GM12878 (cell line): ENCODE data around the gene BFSP2. TPM values are rescaled to one million over a fixed set of nuclear protein-coding genes. Genes with fewer than 3 reads are reported as not detected.

ENCODE experiments used
- ATAC-seq: fragments of 200-7000 bp; cut with Tn5 transposase; 3 replicates; pipeline ENCODE4 v1.9.1; 2020; ENCODE audit warnings: mild to moderate bottlenecking, moderate library complexity
- BruUV-seq: library from RNA; stranded (reverse); fragments of 400-500 nt; replicated peaks from 2 replicates; lab custom pipeline; 2021; lab: Mats Ljungman, UMichigan
- CTCF ChIA-PET: fragments of 300-600 bp; sonication (Branson Sonifier 250); formaldehyde crosslinking; extraction: SDS; loops from one replicate; lab custom pipeline; 2021; ENCODE audit warnings: inconsistent platforms; lab: Yijun Ruan, JAX
- POLR2A ChIA-PET: fragments of 350-600 bp; formaldehyde crosslinking; extraction: SDS; loops from one replicate; lab custom pipeline; 2021; ENCODE audit warnings: inconsistent platforms; lab: Charles Lee
- RAD21 ChIA-PET: fragments of 300-600 bp; sonication (Branson Sonifier 250); formaldehyde crosslinking; loops from one replicate; lab custom pipeline; 2023; ENCODE audit warnings: antibody characterized with exemption; ENCODE audit not compliant: unreplicated experiment; lab: Charles Lee
- SMC1A ChIA-PET: fragments of 300-600 bp; sonication (Branson Sonifier 250); formaldehyde crosslinking; loops from one replicate; lab custom pipeline; 2023; ENCODE audit not compliant: unreplicated experiment, uncharacterized antibody; lab: Charles Lee
- DNase-seq: peaks from one replicate; pipeline ENCODE4 v3.0.0-alpha.2; 2011; ENCODE audit warnings: low read depth, low spot score
- FAIRE-seq: peaks from 3 replicates; lab custom pipeline; 2011; peaks lifted over from hg19 to GRCh38; lab: Jason Lieb, UNC
- H2AFZ ChIP-seq: 2 replicates; pipeline ENCODE4 v1.6.0; 2011; ENCODE audit warnings: low read depth, low read length, control low read depth; ENCODE audit not compliant: control insufficient read depth
- H3K27ac ChIP-seq: 2 replicates; pipeline ENCODE4 v1.5.1; 2011; ENCODE audit warnings: control low read depth; ENCODE audit not compliant: control insufficient read depth, insufficient read depth
- H3K27me3 ChIP-seq, 2 experiments: replicated peaks in 1 of 2; 2 replicates each; pipeline versions ENCODE4 v1.6.0 to v1.6.1; 2011; ENCODE audit warnings: low read length in 1 of 2; ENCODE audit not compliant: control insufficient read depth in 2 of 2, insufficient read depth in 2 of 2
- H3K36me3 ChIP-seq, 2 experiments: 2 replicates each; pipeline ENCODE4 v1.5.1; 2011; ENCODE audit warnings: low read length in 1 of 2; ENCODE audit not compliant: control insufficient read depth in 2 of 2, insufficient read depth in 2 of 2
- H3K4me1 ChIP-seq: 2 replicates; pipeline ENCODE4 v1.6.1; 2011; ENCODE audit warnings: mild to moderate bottlenecking, low read length, moderate library complexity, mixed read lengths; ENCODE audit not compliant: control insufficient read depth, insufficient read depth
- H3K4me2 ChIP-seq: 2 replicates; pipeline ENCODE4 v1.6.0; 2011; ENCODE audit warnings: control low read depth; ENCODE audit not compliant: control insufficient read depth, insufficient read depth
- H3K4me3 ChIP-seq: fragments of 200-600 bp; sonication (generic); 2 replicates; pipeline ENCODE4 v1.5.1; 2016
- H3K79me2 ChIP-seq: 2 replicates; pipeline ENCODE4 v1.6.0; 2011; ENCODE audit warnings: low read length; ENCODE audit not compliant: control insufficient read depth, insufficient read depth
- H3K9ac ChIP-seq: 2 replicates; pipeline ENCODE4 v1.8.0; 2011; ENCODE audit warnings: low read length, control low read depth, mixed read lengths; ENCODE audit not compliant: control insufficient read depth, insufficient read depth
- H3K9me3 ChIP-seq: replicated peaks from 3 replicates; pipeline ENCODE4 v1.5.1; 2011; ENCODE audit warnings: mild to moderate bottlenecking, low read length; ENCODE audit not compliant: control insufficient read depth, insufficient read depth
- H4K20me1 ChIP-seq: 2 replicates; pipeline ENCODE4 v1.6.0; 2011; ENCODE audit not compliant: control insufficient read depth, insufficient read depth
- CHD2 ChIP-seq: IDR thresholded peaks from 2 replicates; pipeline ENCODE4 v1.6.1; 2011; ENCODE audit warnings: low read depth, low read length, improper control_type of control experiment, borderline replicate concordance
- EP300 ChIP-seq, 2 experiments: fragments of 150-350 bp in 1 of 2; IDR thresholded peaks; 2 replicates each; pipeline ENCODE4 v1.6.1; 2011 to 2012; ENCODE audit warnings: low read depth in 2 of 2, low read length in 2 of 2, borderline replicate concordance in 1 of 2, improper control_type of control experiment in 1 of 2, inconsistent platforms in 1 of 2; ENCODE audit not compliant: control insufficient read depth in 1 of 2
- ESRRA ChIP-seq: IDR thresholded peaks from 2 replicates; pipeline ENCODE4 v1.6.1; 2012; ENCODE audit warnings: mild to moderate bottlenecking, low read length, improper control_type of control experiment
- EZH2 ChIP-seq: IDR thresholded peaks from 2 replicates; pipeline ENCODE4 v1.6.1; 2012; ENCODE audit warnings: low read depth, mild to moderate bottlenecking, control low read depth, inconsistent platforms, low read length, borderline replicate concordance; ENCODE audit not compliant: control insufficient read depth
- GATAD2B ChIP-seq: fragments of 450-650 bp; conservative IDR thresholded peaks from 2 replicates; pipeline ENCODE4 v1.6.1; 2017; ENCODE audit warnings: low read depth, mild to moderate bottlenecking, moderate library complexity
- JUNB ChIP-seq: IDR thresholded peaks from 2 replicates; pipeline ENCODE4 v1.6.1; 2016; ENCODE audit warnings: antibody characterized with exemption, mild to moderate bottlenecking
- KAT2A ChIP-seq: conservative IDR thresholded peaks from 2 replicates; pipeline ENCODE4 v1.6.1; 2011; ENCODE audit warnings: low read depth, low read length; ENCODE audit not compliant: control insufficient read depth
- MTA2 ChIP-seq: fragments of 450-650 bp; IDR thresholded peaks from 2 replicates; pipeline ENCODE4 v1.6.1; 2016; ENCODE audit warnings: low read depth, mild to moderate bottlenecking, moderate library complexity
- MTA3 ChIP-seq: IDR thresholded peaks from 2 replicates; pipeline ENCODE4 v1.6.1; 2012; ENCODE audit warnings: low read length, inconsistent platforms, borderline replicate concordance
- MXI1 ChIP-seq: fragments of 150-350 bp; IDR thresholded peaks from 2 replicates; pipeline ENCODE4 v1.6.1; 2011; ENCODE audit warnings: low read depth, mild to moderate bottlenecking, inconsistent platforms, low read length, improper control_type of control experiment
- NFYA ChIP-seq: IDR thresholded peaks from 2 replicates; pipeline ENCODE4 v1.6.1; 2011; ENCODE audit warnings: low read depth, mild to moderate bottlenecking, low read length, improper control_type of control experiment, borderline replicate concordance
- NR2C2 ChIP-seq: IDR thresholded peaks from 2 replicates; pipeline ENCODE4 v1.6.1; 2011; ENCODE audit warnings: borderline replicate concordance, low read depth; ENCODE audit not compliant: control insufficient read depth, insufficient read length
- PAX8 ChIP-seq: fragments of 450-650 bp; IDR thresholded peaks from 2 replicates; pipeline ENCODE4 v1.6.1; 2017; ENCODE audit warnings: mild to moderate bottlenecking, moderate library complexity
- RAD51 ChIP-seq: fragments of 450-650 bp; IDR thresholded peaks from 2 replicates; pipeline ENCODE4 v1.6.1; 2016; ENCODE audit warnings: moderate library complexity, mild to moderate bottlenecking, inconsistent platforms
- RUNX3 ChIP-seq: IDR thresholded peaks from 2 replicates; pipeline ENCODE4 v1.6.1; 2012; ENCODE audit warnings: low read length, inconsistent platforms
- SMARCA5 ChIP-seq: fragments of 450-650 bp; IDR thresholded peaks from 2 replicates; pipeline ENCODE4 v1.6.1; 2017; ENCODE audit warnings: mild to moderate bottlenecking
- SP1 ChIP-seq: IDR thresholded peaks from one replicate; pipeline ENCODE4 v1.6.1; 2011; ENCODE audit warnings: low read depth, low read length
- STAT1 ChIP-seq: fragments of 450-650 bp; conservative IDR thresholded peaks from 2 replicates; pipeline ENCODE4 v1.6.1; 2014; ENCODE audit warnings: antibody characterized with exemption, mild to moderate bottlenecking
- YBX1 ChIP-seq: fragments of 450-650 bp; IDR thresholded peaks from 2 replicates; pipeline ENCODE4 v1.6.1; 2016; ENCODE audit warnings: antibody characterized with exemption
- ZNF622 ChIP-seq: fragments of 450-650 bp; IDR thresholded peaks from 2 replicates; pipeline ENCODE4 v1.6.1; 2017; ENCODE audit warnings: mild to moderate bottlenecking, inconsistent platforms
- WGBS: methylation state at CpG from one replicate; pipeline ENCODE4 v1.1.6; 2016; ENCODE audit warnings: low lambda C conversion rate; ENCODE audit not compliant: insufficient replicate concordance, insufficient coverage; ENCODE audit errors: missing lambda C conversion rate; 5-methylcytosine and 5-hydroxymethylcytosine counted together
- in situ Hi-C: fragments of 300-500 bp; cut with MboI; formaldehyde crosslinking; loops from 9 replicates; pipeline ENCODE4 v1.14.3; 2018; ENCODE audit warnings: mixed read lengths
- intact Hi-C: fragments of 100-400 bp; cut with micrococcal nuclease; formaldehyde crosslinking; loops from one replicate; pipeline ENCODE4 v1.14.2; 2022; ENCODE audit not compliant: unreplicated experiment
- polyA plus RNA-seq, 11 experiments: library from polyadenylated mRNA; depleted of rRNA in 4 of 11; unstranded in 6 of 11; stranded (reverse) in 5 of 11; fragments of >200 nt; fragmentation: Nextera tagmentation in 4 of 11; fragmentation: Illumina TruSeq in 1 of 11; extraction: Ambion mirVana in 4 of 11; extraction: Trizol in 1 of 11; gene quantifications; 1 replicate in 1 of 11; 2 replicates in 10 of 11; pipeline versions ENCODE4 v1.2.1 to v1.2.3, GENCODE V29; 2011 to 2016; ENCODE audit warnings: inconsistent platforms in 2 of 11, missing spikeins in 2 of 11, low read depth in 1 of 11
- total RNA-seq, 4 experiments: library from RNA; depleted of rRNA in 3 of 4; stranded (reverse); fragments of >200 nt in 3 of 4; fragmentation: Illumina TruSeq in 1 of 4; extraction: Trizol in 1 of 4; gene quantifications; 2 replicates each; pipeline versions ENCODE4 v1.2.1 to v1.2.3, GENCODE V29; 2013 to 2021
- TF ChIP-seq, protein P1 (sequence below): IDR thresholded peaks from 2 replicates; pipeline ENCODE4 v1.6.1; 2011; ENCODE audit warnings: mild to moderate bottlenecking, low read depth, low read length, moderate library complexity; ENCODE audit not compliant: insufficient replicate concordance

Gene BFSP2
- total and polyA plus RNA-seq, 10 of the 15 experiments (the other 5 are each of a cell fraction or from before 2014, with no cell fraction given), result 1.5 to 20.4 (median 7.3) TPM

DNA sequence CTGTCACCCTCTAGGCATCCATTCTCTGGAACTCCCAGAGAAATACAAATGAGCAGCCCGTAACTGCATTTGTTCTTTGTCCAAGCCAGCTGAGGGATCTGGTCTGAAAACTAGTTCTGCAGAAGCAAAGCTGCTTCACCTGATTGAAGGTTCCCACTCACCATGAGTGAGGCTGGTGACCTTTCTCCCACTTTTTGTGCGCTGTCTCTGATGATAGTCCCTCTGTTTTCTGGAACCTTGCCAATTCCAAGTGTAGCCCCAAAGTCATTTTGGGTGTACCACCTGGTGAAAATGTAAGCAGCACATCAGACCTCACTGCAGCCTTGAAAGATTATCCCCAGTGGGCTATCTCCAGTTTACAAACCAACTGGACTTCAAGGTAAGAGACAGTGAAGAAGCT, 39.4 kb upstream of the BFSP2 start:
- BruUV-seq, result no TSS peak

DNA sequence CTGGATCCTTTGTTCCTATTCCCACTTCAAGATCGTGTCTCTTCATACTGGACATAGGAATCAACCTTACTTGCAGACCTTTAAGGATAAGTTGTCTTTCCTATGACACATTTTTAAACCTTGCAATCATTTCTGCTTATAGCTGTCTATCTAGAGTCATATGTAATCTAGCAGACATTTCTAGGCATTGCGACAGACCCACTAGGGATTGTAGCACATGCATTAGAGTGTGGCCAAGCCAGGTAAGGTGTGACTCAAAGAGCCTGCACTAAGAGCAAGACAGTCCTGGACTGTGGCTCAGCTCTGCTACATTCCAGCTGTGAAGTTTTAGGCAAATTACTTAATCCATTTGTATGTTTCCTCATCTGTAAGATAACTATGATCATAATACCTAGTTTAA, 38.8 kb upstream of the BFSP2 start:
- Histone ChIP-seq H2AFZ (no peak overlapping the region), H3K27me3 (no peaks in the 10 kb centered on the region; a peak in 2 of 4 replicates), H3K9ac (no peak overlapping the region), H3K9me3 (no peaks in the 10 kb centered on the region), H3K36me3 (no peaks in the 10 kb centered on the region), H3K79me2 (no peaks in the 10 kb centered on the region), H3K4me3 (no peak overlapping the region), H4K20me1 (no peaks in the 10 kb centered on the region), H3K4me2 (no peak overlapping the region), H3K27ac (no peak overlapping the region), H3K4me1 (no peaks in the 10 kb centered on the region)
- no TSS peak for BruUV-seq
- ChIA-PET CTCF (no interaction called here), SMC1A (interaction anchor here (1.3 kb wide), 1 partner anchor 16 kb away, joined by 3 read pairs; no protein-coding TSS in a partner anchor), RAD21 (no interaction called here), POLR2A (no interaction called here)
- in situ Hi-C loops, result no loop called here
- FAIRE-seq, result no peak
- intact Hi-C loops, result no loop called here
- ATAC-seq, result no peak
- WGBS, result 43% methylated on average over 2 of the region's 2 CpGs
- no peak for DNase-seq
- TF ChIP-seq YBX1, result no peak
- no peak for TF ChIP-seq MTA3
- TF ChIP-seq KAT2A, result no peak
- TF ChIP-seq EP300 (IDR thresholded peaks at IDR 0.05; ENCODE audit: borderline replicate concordance in 1 of 2, control insufficient read depth in 1 of 2, low read depth in 2 of 2, low read length in 2 of 2), result no peak
- no peak for TF ChIP-seq MTA2
- TF ChIP-seq CHD2, result no peak
- TF ChIP-seq ZNF622, result no peak
- TF ChIP-seq SMARCA5, result no peak
- no peak for TF ChIP-seq STAT1

More for the DNA sequence above, 39.4 kb upstream of the BFSP2 start:
- Histone ChIP-seq H3K79me2 (no peaks in the 10 kb centered on the region), H3K27me3 (no peaks in the 10 kb centered on the region; a peak in 2 of 4 replicates), H3K4me1 (no peaks in the 10 kb centered on the region), H3K36me3 (no peaks in the 10 kb centered on the region), H3K9me3 (no peaks in the 10 kb centered on the region), H3K9ac (no peak overlapping the region), H3K4me2 (no peak overlapping the region), H4K20me1 (no peaks in the 10 kb centered on the region), H3K4me3 (no peak overlapping the region), H2AFZ (no peak overlapping the region), H3K27ac (no peak overlapping the region)
- FAIRE-seq, result no peak
- intact Hi-C loops (no loop called here), in situ Hi-C loops (no loop called here)
- SMC1A ChIA-PET, result interaction anchor here (1.3 kb wide), 1 partner anchor 15 kb away, joined by 3 read pairs; no protein-coding TSS in a partner anchor
- ATAC-seq, result no peak
- no peak for TF ChIP-seq RAD51
- TF ChIP-seq SP1, result no peak
- no peak for TF ChIP-seq CHD2
- no peak for TF ChIP-seq EZH2
- no peak for TF ChIP-seq JUNB
- no peak for TF ChIP-seq NFYA
- no peak for TF ChIP-seq RUNX3
- TF ChIP-seq, protein P1, sequence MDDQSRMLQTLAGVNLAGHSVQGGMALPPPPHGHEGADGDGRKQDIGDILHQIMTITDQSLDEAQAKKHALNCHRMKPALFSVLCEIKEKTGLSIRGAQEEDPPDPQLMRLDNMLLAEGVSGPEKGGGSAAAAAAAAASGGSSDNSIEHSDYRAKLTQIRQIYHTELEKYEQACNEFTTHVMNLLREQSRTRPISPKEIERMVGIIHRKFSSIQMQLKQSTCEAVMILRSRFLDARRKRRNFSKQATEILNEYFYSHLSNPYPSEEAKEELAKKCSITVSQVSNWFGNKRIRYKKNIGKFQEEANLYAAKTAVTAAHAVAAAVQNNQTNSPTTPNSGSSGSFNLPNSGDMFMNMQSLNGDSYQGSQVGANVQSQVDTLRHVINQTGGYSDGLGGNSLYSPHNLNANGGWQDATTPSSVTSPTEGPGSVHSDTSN, result no peak
- no peak for TF ChIP-seq MXI1
- no peak for TF ChIP-seq PAX8
- no peak for TF ChIP-seq GATAD2B
- no peak for TF ChIP-seq ESRRA
- no peak for TF ChIP-seq NR2C2
- 18% methylated on average over 2 of the region's 2 CpGs for WGBS
- DNase-seq, result no peak
- CTCF ChIA-PET, result no interaction called here
- RAD21 ChIA-PET, result no interaction called here
- POLR2A ChIA-PET, result no interaction called here
